HG03095 (cell line): ENCODE data around the gene ZDHHC7.
"Not testable (repeated sequence)": the region's sequence is repeated elsewhere in the genome, so short reads cannot be mapped to it uniquely, and the experiment has no call there.

Experiments
- ATAC-seq: cut with Tn5 transposase; IDR thresholded peaks from one replicate; pipeline ENCODE4 v1.9.1; 2021; ENCODE audit warnings: moderate library complexity; ENCODE audit not compliant: unreplicated experiment

ZDHHC7 gene

GRCh38 chr16:84947022-84947421 lies 64.3 kb downstream of the ZDHHC7 start:
- no peak for ATAC-seq

GRCh38 chr16:84943620-84944019 lies 67.7 kb downstream of the ZDHHC7 start:
- ATAC-seq: no peak

- no peak for ATAC-seq
Observed at GRCh38 chr16:84942786-84943185, 68.5 kb downstream of the ZDHHC7 start.

- no peak for ATAC-seq
Observed at GRCh38 chr16:84941921-84942320, 69.4 kb downstream of the ZDHHC7 start.

- ATAC-seq: no peak
Observed at GRCh38 chr16:84940670-84941551, 70.4 kb downstream of the ZDHHC7 start.

DNA sequence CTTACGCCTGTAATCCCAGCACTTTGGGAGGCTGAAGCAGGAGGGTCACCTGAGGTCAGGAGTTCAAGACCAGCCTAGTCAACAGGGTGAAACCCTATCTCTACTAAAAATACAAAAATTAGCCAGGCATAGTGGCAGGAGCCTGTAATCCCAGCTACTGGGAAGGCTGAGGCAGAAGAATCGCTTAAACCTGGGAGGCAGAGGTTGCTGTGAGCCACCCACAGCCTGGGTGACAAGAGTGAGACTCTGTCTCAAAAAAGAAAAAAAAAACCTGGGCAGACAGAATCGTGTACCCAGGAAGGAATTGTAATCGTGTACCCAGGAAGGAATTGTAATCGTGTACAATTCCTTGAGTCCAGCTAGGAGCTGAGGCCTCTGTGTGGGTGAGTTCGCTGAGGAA lies 72.7 kb downstream of the ZDHHC7 start:
- not testable (repeated sequence) for ATAC-seq

DNA sequence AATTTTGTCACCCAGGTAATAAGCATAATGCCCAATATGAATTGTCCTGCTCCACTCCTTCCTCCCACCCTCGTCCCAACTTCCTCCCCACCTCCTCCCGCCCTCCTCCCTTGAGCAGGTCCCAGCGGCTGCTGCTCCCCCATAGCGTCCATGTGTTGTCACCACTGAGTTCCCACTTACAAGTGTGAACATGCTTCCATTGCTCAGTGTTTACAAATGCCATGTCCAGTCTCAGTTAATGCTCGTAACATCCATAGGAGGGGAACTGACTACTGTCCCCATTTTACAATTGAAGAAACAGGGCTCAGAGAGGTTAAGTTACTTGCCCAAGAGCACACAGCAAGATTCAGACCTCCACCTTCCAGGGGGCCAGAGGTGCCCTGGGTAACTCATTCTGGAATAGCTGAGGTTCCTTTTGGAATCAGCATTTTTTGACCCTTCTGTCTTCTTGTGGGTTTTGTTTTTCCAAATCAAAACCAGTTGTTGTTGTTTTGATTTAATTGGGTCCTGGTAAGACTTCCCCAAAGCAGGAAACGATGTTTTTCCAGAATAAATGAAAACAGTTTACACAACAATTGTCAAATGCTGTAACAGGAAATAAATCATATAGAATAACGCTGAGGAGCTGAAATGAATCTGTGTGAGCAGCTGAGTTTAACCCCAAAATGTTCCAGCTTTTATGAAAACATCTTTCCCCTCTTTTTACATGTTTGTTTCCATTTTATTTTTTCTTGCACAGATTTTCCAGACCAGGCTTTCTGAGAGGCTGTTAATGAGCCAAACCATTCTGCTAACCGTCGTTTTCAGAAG lies 73.9 kb downstream of the ZDHHC7 start:
- no peak for ATAC-seq

GRCh38 chr16:84933774-84934631 lies 77.3 kb downstream of the ZDHHC7 start:
- no peak for ATAC-seq

- no peak for ATAC-seq
Observed at GRCh38 chr16:84932681-84933080, 78.7 kb downstream of the ZDHHC7 start.

- ATAC-seq: no peak
Observed at GRCh38 chr16:84931506-84931905, 79.8 kb downstream of the ZDHHC7 start.

DNA sequence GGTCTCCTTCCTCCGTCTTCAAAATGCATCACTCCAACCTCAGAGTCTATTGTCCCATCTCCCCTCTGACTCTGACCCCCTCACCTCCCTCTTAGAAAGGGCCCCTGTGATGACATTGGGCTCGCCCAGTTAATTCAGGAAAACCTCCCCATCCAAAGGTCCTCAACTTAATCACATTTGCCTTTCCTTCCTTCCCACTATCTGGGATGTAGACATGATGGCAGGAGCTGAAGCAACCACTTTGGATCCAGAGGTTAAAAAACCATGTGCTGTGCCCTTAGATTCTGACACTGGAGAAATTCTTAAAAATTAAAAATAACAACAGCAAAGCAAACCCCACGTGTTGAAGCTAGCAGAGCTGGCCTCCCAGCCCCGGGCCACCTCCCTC lies 80.2 kb downstream of the ZDHHC7 start:
- ATAC-seq: no peak

- no peak for ATAC-seq
Observed at GRCh38 chr16:84930298-84931106, 80.8 kb downstream of the ZDHHC7 start.

- ATAC-seq: no peak
Observed at GRCh38 chr16:84929421-84930297, 81.7 kb downstream of the ZDHHC7 start.

- no peak for ATAC-seq
Observed at GRCh38 chr16:84928679-84929420, 82.5 kb downstream of the ZDHHC7 start.

- ATAC-seq: no peak
Observed at GRCh38 chr16:84927621-84928591, 83.4 kb downstream of the ZDHHC7 start.

- ATAC-seq: no peak
Observed at GRCh38 chr16:84926462-84926861, 84.9 kb downstream of the ZDHHC7 start.

- no peak for ATAC-seq
Observed at GRCh38 chr16:84925773-84926372, 85.5 kb downstream of the ZDHHC7 start.
